IMR-90 (cell line): ENCODE results near the gene FFAR2. TPM values are rescaled to one million over a fixed set of nuclear protein-coding genes. Genes with fewer than 3 reads are reported as not detected.

ENCODE experiments used
- ATAC-seq: fragments of 200-7000 bp; cut with Tn5 transposase; 2 replicates; pipeline ENCODE4 v1.9.1; 2020; ENCODE audit warnings: low read depth, mild to moderate bottlenecking, moderate library complexity
- BruUV-seq: library from RNA; stranded (reverse); fragments of 400-500 nt; replicated peaks from 2 replicates; lab custom pipeline; 2021; lab: Mats Ljungman, UMichigan
- CTCF ChIA-PET: fragments of 300-600 bp; formaldehyde crosslinking; extraction: SDS; loops from one replicate; lab custom pipeline; 2021; ENCODE audit warnings: antibody characterized with exemption; lab: Yijun Ruan, JAX
- POLR2A ChIA-PET: fragments of 300-600 bp; sonication (Branson Sonifier 250); formaldehyde crosslinking; loops from one replicate; lab custom pipeline; 2022; ENCODE audit warnings: antibody characterized with exemption; ENCODE audit not compliant: unreplicated experiment; lab: Charles Lee
- DNase-seq: peaks from one replicate; pipeline ENCODE4 v3.0.0; 2013
- H2AFZ ChIP-seq: replicated peaks from 2 replicates; pipeline ENCODE3; 2013; ENCODE audit warnings: low read length, mild to moderate bottlenecking; ENCODE audit not compliant: poor library complexity
- H2AK5ac ChIP-seq: 2 replicates; pipeline ENCODE4 v1.6.1; 2013; ENCODE audit warnings: low read depth, low read length, inconsistent platforms
- H2AK9ac ChIP-seq: replicated peaks from 2 replicates; pipeline ENCODE3; 2013; ENCODE audit warnings: mild to moderate bottlenecking, low read depth, low read length, moderate library complexity; ENCODE audit not compliant: poor library complexity
- H2BK120ac ChIP-seq: 2 replicates; pipeline ENCODE4 v1.6.1; 2013; ENCODE audit warnings: low read depth, low read length, inconsistent platforms
- H2BK15ac ChIP-seq: 3 replicates; pipeline ENCODE4 v1.6.1; 2013; ENCODE audit warnings: low read depth, low read length, inconsistent platforms
- H2BK20ac ChIP-seq: 2 replicates; pipeline ENCODE4 v1.6.1; 2013; ENCODE audit warnings: low read depth, mild to moderate bottlenecking, inconsistent platforms, low read length, moderate library complexity
- H2BK5ac ChIP-seq: 2 replicates; pipeline ENCODE4 v1.6.1; 2013; ENCODE audit warnings: mild to moderate bottlenecking, low read depth, low read length, inconsistent platforms; ENCODE audit not compliant: poor library complexity, severe bottlenecking
- H3K14ac ChIP-seq: replicated peaks from 2 replicates; pipeline ENCODE4 v1.6.1; 2013; ENCODE audit warnings: low read depth, low read length, inconsistent platforms
- H3K18ac ChIP-seq: 2 replicates; pipeline ENCODE4 v1.6.1; 2013; ENCODE audit warnings: low read depth, low read length, control low read depth
- H3K23ac ChIP-seq: 2 replicates; pipeline ENCODE4 v1.6.1; 2013; ENCODE audit warnings: low read depth, low read length, inconsistent platforms
- H3K27ac ChIP-seq: 2 replicates; pipeline ENCODE4 v1.5.1; 2013; ENCODE audit warnings: mild to moderate bottlenecking, control low read depth, low read length; ENCODE audit not compliant: insufficient read depth
- H3K27me3 ChIP-seq: 2 replicates; pipeline ENCODE4 v1.6.1; 2013; ENCODE audit warnings: low read length; ENCODE audit not compliant: control insufficient read depth, insufficient read depth
- H3K36me3 ChIP-seq: 2 replicates; pipeline ENCODE4 v1.6.1; 2013; ENCODE audit warnings: low read length, mixed read lengths; ENCODE audit not compliant: control insufficient read depth, insufficient read depth
- H3K4ac ChIP-seq: 2 replicates; pipeline ENCODE4 v1.6.1; 2013; ENCODE audit warnings: low read depth, low read length, inconsistent platforms
- H3K4me1 ChIP-seq: 2 replicates; pipeline ENCODE4 v1.6.1; 2013; ENCODE audit warnings: low read length, mixed read lengths; ENCODE audit not compliant: control insufficient read depth, insufficient read depth
- H3K4me2 ChIP-seq: 2 replicates; pipeline ENCODE4 v1.6.1; 2013; ENCODE audit warnings: low read depth, mild to moderate bottlenecking, control low read depth, low read length, moderate library complexity
- H3K4me3 ChIP-seq: 2 replicates; pipeline ENCODE4 v1.5.1; 2013; ENCODE audit warnings: low read depth, mild to moderate bottlenecking, control low read depth, low read length, moderate library complexity; ENCODE audit not compliant: insufficient read depth
- H3K56ac ChIP-seq: 2 replicates; pipeline ENCODE4 v1.6.1; 2013; ENCODE audit warnings: low read length, inconsistent platforms; ENCODE audit not compliant: insufficient read depth; ENCODE audit errors: extremely low read depth
- H3K79me1 ChIP-seq, 2 experiments: 2 replicates each; pipeline ENCODE4 v1.6.1; 2013; ENCODE audit warnings: low read length in 2 of 2, inconsistent platforms in 1 of 2, low read depth in 1 of 2
- H3K9ac ChIP-seq: 2 replicates; pipeline ENCODE4 v1.6.1; 2013; ENCODE audit warnings: low read depth, low read length, control low read depth
- H3K9me1 ChIP-seq: 2 replicates; pipeline ENCODE4 v1.6.1; 2013; ENCODE audit warnings: low read length, inconsistent platforms; ENCODE audit not compliant: insufficient read depth
- H3K9me3 ChIP-seq: 2 replicates; pipeline ENCODE4 v1.6.1; 2013; ENCODE audit warnings: low read length; ENCODE audit not compliant: control insufficient read depth, insufficient read depth
- H4K20me1 ChIP-seq: 2 replicates; pipeline ENCODE4 v1.6.1; 2013; ENCODE audit warnings: low read length, inconsistent platforms; ENCODE audit not compliant: insufficient read depth
- H4K5ac ChIP-seq: 2 replicates; pipeline ENCODE4 v1.6.1; 2013; ENCODE audit warnings: mild to moderate bottlenecking, low read depth, low read length, control low read depth
- H4K8ac ChIP-seq, 2 experiments: 2 replicates each; pipeline ENCODE4 v1.6.1; 2013; ENCODE audit warnings: low read depth in 2 of 2, low read length in 2 of 2, control low read depth in 1 of 2, inconsistent platforms in 1 of 2
- H4K91ac ChIP-seq: 2 replicates; pipeline ENCODE4 v1.6.1; 2013; ENCODE audit warnings: low read depth, low read length, inconsistent platforms; ENCODE audit not compliant: insufficient read depth
- BHLHE40 ChIP-seq: fragments of 150-350 bp; IDR thresholded peaks from 2 replicates; pipeline ENCODE4 v1.6.1; 2016; ENCODE audit warnings: mild to moderate bottlenecking, low read depth, low read length
- MXI1 ChIP-seq: IDR thresholded peaks from 2 replicates; pipeline ENCODE4 v1.6.1; 2012; ENCODE audit warnings: low read depth, mild to moderate bottlenecking, low read length, moderate library complexity, borderline replicate concordance
- WGBS, 2 experiments: methylation state at CpG; one replicate each; pipeline versions ENCODE4 v1.1.5 to v1.1.7; 2013; ENCODE audit warnings: missing lambda C conversion rate in 2 of 2; ENCODE audit not compliant: insufficient read length in 1 of 2; ENCODE audit errors: extremely low coverage in 2 of 2; 5-methylcytosine and 5-hydroxymethylcytosine counted together
- dilution Hi-C: fragments of 300-500 bp; cut with HindIII; formaldehyde crosslinking; loops from one replicate; pipeline ENCODE4 v1.14.3; 2018; ENCODE audit warnings: low sequenced_read_pairs; ENCODE audit not compliant: unreplicated experiment
- in situ Hi-C: fragments of 300-500 bp; cut with MboI; formaldehyde crosslinking; loops from 3 replicates; pipeline ENCODE4 v1.14.3; 2019; ENCODE audit warnings: low sequenced_read_pairs, inconsistent platforms, mixed read lengths
- intact Hi-C: fragments of 100-400 bp; cut with micrococcal nuclease; formaldehyde crosslinking; loops from 2 replicates; pipeline ENCODE4 v1.10.0; 2022
- polyA plus RNA-seq, 3 experiments: library from polyadenylated mRNA; depleted of rRNA; stranded (reverse); fragments of >200 nt; gene quantifications; 2 replicates each; pipeline ENCODE4 v1.2.3, GENCODE V29; 2012; ENCODE audit warnings: low replicate concordance in 1 of 3
- total RNA-seq: library from RNA; depleted of rRNA; stranded (reverse); fragments of >200 nt; gene quantifications from 2 replicates; pipeline ENCODE4 v1.2.3, GENCODE V29; 2012

Gene FFAR2
- total and polyA plus RNA-seq, 2 of the 4 experiments (the other 2 are of a cell fraction) = not detected

GRCh38 chr19:35408284-35409171 lies 39.5 kb upstream of the FFAR2 start:
- Histone ChIP-seq H3K56ac (no peak overlapping the region), H4K8ac (no peak overlapping the region), H2BK15ac (no peak overlapping the region), H3K36me3 (no peaks in the 10 kb centered on the region), H3K14ac (no peak overlapping the region), H3K27me3 (peaks cover 2% of the 10 kb centered on the region; the same call in 1 of the 2 replicates), H3K9me1 (no peaks in the 10 kb centered on the region), H2AFZ (no peak overlapping the region), H3K23ac (no peak overlapping the region), H3K4me3 (no peak overlapping the region), H3K27ac (no peak overlapping the region), H2BK5ac (no peak overlapping the region), H2BK20ac (no peak overlapping the region), H3K4ac (no peak overlapping the region), H3K79me1 (no peaks in the 10 kb centered on the region), H2AK9ac (no peak overlapping the region), H3K4me1 (no peaks in the 10 kb centered on the region), H3K18ac (no peak overlapping the region), H2AK5ac (no peak overlapping the region), H4K5ac (no peak overlapping the region), H2BK120ac (no peak overlapping the region), H4K20me1 (no peaks in the 10 kb centered on the region), H3K9me3 (no peaks in the 10 kb centered on the region), H3K4me2 (no peak overlapping the region), H3K9ac (no peak overlapping the region), H4K91ac (no peak overlapping the region)
- dilution Hi-C loops (no loop called here), intact Hi-C loops (no loop called here), in situ Hi-C loops (no loop called here)
- WGBS, 2 experiments = 73% methylated on average over 2 of the region's 13 CpGs; no CpG with 5 or more reads in 1 of the 2 experiments
- BruUV-seq = no TSS peak
- ChIA-PET CTCF (no interaction called here), POLR2A (no interaction called here)
- no peak for DNase-seq
- no peak for TF ChIP-seq MXI1
- TF ChIP-seq BHLHE40 = no peak
- ATAC-seq = no peak
